HK-2 (cell line): ENCODE measurements around the gene FBXW7.

Source experiments
- DNase-seq: peaks from one replicate; pipeline ENCODE4 v3.0.0-alpha.2; 2018; ENCODE audit not compliant: unreplicated experiment

FBXW7 gene

GRCh38 chr4:152510349-152511147 is 25.3 kb downstream of the FBXW7 start:
- no peak for DNase-seq

DNA sequence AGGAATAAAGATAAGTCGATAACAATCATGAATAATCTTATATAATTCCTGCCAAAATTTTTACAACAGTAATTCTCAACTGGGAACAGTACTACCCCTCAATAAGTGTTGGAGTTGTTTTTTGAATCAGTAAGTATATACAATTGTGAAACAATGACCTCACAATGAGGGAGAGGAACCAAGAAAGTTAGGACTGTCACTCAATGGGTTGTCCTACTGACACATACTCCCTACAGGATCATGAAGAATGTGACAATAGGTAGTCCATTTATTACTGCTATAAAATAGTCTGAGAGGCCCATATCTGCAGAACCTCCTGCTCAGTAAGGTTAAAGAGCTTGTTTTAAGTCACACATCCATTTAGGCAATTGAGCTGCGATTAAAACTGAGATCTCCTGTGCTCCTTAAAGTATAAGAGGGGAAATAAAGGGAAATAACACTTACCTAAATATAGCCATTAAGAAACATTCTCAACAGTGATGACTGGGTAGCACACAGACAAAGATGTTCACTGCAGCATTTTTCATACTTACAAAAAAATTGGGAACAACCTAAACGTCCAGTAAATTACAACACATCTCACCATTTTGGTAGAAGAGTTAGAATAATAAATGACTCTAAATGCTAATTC is 26.2 kb downstream of the FBXW7 start:
- DNase-seq, result no peak

- no peak for DNase-seq
Measured at GRCh38 chr4:152508818-152509217, 27.1 kb downstream of the FBXW7 start.

- no peak for DNase-seq
Measured at GRCh38 chr4:152508386-152508785, 27.5 kb downstream of the FBXW7 start.

DNA sequence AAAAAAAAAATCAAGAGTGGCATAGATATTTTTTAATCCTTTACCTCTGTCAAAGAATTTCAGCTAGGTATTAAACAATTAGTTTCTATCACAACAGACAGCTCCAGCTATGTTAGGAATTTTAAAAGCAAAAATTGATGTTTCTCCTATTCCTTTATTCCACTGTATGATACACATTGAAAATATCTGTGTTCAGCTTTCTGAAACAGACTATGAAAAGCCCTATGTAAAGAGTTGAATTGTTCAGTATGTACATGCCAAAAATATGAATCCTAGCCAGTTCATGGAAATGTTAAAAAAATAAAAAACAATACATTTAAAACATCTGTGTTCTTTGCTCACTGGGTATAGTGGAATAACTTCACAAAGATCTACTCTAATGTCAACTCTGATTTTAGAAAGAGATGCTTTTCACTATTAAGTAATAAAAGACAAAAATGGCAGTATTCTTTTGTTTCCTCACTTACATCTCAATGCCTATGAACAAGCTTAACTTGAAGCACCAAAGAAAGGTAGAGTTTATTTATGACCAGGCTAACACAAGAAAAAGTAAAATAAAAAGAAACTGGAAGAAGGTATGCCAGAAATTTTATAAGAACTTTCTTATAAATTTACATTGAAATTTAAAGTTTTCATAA is 32.1 kb downstream of the FBXW7 start:
- no peak for DNase-seq

DNA sequence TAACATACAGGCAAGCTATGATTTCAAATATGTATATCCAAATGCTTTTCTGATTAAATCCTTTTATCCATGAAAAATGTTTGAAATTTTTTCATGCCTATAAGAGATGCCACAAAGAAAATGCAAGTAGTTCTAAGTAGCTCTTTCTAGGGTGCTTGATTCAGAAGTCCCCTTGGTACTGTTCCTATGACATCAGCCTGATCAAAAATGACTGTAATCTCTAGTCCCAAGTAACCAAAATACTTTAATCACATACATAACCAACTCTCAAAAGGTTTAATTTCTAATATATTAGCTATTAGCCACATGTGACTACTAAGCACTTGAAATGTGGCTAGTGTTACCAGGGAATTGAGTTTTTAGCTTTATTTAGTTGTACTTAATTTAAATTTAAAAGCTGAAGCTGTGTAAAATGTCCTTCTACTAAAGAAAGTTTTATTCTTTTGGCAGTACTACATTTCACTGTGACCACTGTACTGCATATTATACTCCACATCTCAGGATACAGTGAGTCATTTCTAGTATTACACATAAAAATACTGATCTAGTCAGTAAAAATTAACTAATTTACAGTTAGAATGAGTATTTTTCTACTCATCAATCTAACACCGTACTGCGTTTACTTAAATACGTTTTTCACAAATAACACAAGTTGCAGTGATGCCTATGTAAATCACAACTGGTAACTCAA is 33.9 kb downstream of the FBXW7 start:
- no peak for DNase-seq

DNA sequence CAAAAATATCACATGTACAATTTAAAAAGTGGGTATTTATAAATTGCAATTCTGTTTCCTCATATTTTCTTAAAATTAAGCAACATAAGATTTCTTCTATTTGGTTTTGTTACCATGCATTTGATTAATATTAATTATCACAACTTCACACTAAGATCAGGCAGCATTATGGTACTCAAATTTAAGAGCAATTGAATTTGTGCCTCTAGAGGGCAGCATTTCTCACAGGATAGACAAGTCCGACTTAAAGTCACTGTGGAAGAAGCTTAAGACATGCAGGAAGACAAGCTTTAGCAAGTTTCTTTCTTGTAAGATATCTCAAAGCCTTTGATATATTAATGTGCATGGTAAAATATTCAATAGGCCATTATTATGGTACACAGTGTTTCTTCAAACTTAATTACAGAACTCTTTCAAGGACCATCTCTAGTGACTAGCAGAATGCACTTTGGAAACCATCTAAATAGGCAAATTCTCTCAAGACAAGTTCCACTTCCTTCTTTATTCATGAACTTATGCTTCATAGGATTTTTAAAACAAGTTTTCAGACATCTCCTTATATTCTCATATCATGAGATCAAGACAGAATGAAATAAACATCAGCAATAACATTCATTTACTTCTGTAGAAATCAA is 35.0 kb downstream of the FBXW7 start:
- DNase-seq, result peak; percentile 7

DNA sequence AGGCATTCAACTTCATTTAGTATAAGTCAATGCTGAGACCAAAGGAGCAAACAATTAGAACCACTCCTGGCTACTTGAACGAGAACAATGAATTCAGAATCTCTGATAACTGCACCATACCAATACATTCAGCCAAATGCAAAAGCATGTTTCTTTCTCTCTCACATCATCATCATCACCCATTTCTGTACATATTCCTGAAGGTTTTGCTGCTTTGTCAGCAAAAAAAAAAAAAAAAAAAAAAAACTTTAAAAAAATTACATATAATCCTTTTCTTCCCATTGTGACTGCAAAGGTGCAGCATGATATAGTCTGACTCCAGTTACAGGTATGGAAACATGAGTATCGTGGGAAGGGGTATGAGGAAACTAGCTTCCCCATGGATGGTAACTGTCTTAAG is 35.6 kb downstream of the FBXW7 start:
- DNase-seq, result no peak

DNA sequence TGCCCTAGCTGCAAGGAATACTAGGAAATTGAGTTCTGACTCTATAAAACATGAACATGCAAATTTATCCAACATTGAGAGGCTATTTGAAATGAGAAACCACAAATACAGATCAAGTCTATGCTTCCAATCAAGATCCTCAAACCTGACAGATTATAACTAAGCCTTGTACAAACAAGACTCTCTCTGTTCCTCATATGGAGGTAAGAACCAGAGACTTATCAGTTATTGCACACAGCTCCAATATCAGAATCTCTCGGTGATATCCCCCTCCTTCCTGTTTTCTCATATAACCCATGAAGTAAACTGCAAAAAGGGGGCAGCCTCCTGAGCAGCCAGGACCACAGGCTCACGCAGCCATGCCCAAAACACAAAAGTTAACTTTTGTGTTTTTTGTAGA is 36.5 kb downstream of the FBXW7 start:
- no peak for DNase-seq

GRCh38 chr4:152494020-152494419 is 41.9 kb downstream of the FBXW7 start:
- no peak for DNase-seq

GRCh38 chr4:152488246-152488645 is 47.6 kb downstream of the FBXW7 start:
- DNase-seq, result no peak

GRCh38 chr4:152486429-152487389 is 49.2 kb downstream of the FBXW7 start:
- DNase-seq, result no peak

- DNase-seq, result peak; percentile 10
Measured at GRCh38 chr4:152485726-152486276, 50.1 kb downstream of the FBXW7 start.

GRCh38 chr4:152482211-152482610 is 53.7 kb downstream of the FBXW7 start:
- DNase-seq, result no peak

- DNase-seq, result no peak
Measured at GRCh38 chr4:152480901-152481300, 55.0 kb downstream of the FBXW7 start.

GRCh38 chr4:152480326-152480725 is 55.6 kb downstream of the FBXW7 start:
- no peak for DNase-seq

- no peak for DNase-seq
Measured at GRCh38 chr4:152479428-152480026, 56.4 kb downstream of the FBXW7 start.

DNA sequence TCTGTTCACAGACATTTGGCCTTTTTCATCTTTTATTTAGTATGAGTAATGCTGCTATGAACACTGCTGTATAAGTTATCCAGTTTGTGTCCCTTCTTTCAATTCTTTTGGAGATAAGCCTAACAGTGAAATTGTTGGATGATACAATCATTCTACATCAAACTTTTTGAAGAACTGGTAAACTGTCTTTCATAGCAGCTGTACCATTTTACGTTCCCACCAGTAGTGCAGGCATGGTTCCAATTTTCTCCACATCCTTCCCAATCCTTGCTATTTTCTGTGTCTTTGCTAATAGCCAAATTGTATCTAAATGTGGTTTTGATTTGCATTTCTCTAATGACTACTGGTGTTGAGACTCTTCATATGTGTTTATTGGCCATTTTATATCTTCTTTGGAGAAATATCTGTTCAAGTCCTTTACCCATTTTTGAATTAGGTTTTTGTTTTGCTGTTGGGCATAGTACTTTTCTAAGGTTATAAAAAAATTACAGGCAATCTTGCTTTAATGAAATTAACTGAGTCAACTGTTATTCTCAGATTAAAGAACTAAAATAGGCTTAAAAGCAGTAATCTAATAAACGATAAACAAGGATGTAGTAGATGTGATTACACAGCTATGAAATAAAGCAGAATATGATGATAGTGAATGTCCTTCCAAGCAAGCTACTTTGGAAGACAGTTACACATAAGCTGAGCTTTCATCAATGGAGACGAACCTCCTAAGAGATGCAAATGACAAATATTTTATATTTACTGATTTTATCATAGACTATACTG is 57.2 kb downstream of the FBXW7 start:
- no peak for DNase-seq

DNA sequence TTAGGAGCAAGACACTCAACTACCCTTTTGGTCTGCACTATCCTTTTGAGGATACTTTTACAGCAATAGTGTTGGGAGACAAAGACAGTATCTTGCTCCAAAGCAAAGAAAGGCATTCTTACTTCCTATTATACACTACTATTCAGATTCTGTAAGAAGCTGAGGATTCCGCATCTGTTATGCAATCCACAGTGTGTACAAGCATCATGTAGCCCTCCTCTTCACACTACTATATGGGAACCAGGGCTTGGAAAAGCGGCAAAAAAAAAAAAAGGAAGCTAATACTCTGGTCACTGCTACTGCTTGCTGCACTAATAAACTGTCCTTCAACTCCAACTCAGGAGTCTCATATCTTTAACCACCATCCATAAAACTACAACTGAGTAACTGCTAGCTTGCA is 59.1 kb downstream of the FBXW7 start:
- no peak for DNase-seq
